Measurements from ENCODE around the gene ITPR2.

The ITPR2 gene

DNA sequence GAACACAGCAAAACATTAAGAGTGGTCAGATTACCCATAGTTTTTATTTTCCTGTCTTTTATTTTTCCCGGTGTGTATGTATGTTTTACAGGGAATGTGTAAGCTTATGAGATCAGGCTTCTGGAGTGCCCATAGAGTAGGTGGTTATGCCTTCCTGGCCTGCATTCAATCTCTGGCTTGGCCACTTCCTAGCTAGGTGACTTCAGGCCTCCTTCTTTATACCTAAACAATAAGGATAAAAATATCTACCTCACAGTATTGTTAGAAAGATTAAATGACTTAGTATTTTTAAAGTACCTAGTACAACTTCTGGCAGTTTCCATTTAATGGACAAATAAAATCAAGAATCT, 42.4 kb downstream of the ITPR2 start:
- Histone ChIP-seq H3K9ac (ENCODE audit: low read length) (no peak overlapping the region), H4K20me1 (ENCODE audit: insufficient read depth, low read length) (no peaks in the 10 kb centered on the region), H3K36me3 (ENCODE audit: insufficient read depth, low read length) (peaks cover 25% of the 10 kb centered on the region), H3K4me2 (ENCODE audit: low read length) (no peak overlapping the region), H3F3A (ENCODE audit: insufficient read depth, low read length) (no peaks in the 10 kb centered on the region), H3K27ac (ENCODE audit: low read depth, low read length, poor library complexity, severe bottlenecking) (no peak overlapping the region), H3K9me3 (ENCODE audit: low read length) (no peaks in the 10 kb centered on the region), H3K4me1 (ENCODE audit: insufficient read depth, low read length, severe bottlenecking) (peaks cover 19% of the 10 kb centered on the region), H3K9me2 (ENCODE audit: low read depth, low read length) (no peaks in the 10 kb centered on the region), H3K4me3 (ENCODE audit: low read depth, low read length, poor library complexity, severe bottlenecking) (no peak overlapping the region), H3K79me2 (ENCODE audit: insufficient read depth, low read length) (peaks cover 9% of the 10 kb centered on the region; the same call in 1 of the 2 replicates), H3K27me3 (ENCODE audit: insufficient read depth, low read length) (no peaks in the 10 kb centered on the region), H2AFZ (ENCODE audit: low read length) (no peak overlapping the region)
- TF ChIP-seq, protein P1, sequence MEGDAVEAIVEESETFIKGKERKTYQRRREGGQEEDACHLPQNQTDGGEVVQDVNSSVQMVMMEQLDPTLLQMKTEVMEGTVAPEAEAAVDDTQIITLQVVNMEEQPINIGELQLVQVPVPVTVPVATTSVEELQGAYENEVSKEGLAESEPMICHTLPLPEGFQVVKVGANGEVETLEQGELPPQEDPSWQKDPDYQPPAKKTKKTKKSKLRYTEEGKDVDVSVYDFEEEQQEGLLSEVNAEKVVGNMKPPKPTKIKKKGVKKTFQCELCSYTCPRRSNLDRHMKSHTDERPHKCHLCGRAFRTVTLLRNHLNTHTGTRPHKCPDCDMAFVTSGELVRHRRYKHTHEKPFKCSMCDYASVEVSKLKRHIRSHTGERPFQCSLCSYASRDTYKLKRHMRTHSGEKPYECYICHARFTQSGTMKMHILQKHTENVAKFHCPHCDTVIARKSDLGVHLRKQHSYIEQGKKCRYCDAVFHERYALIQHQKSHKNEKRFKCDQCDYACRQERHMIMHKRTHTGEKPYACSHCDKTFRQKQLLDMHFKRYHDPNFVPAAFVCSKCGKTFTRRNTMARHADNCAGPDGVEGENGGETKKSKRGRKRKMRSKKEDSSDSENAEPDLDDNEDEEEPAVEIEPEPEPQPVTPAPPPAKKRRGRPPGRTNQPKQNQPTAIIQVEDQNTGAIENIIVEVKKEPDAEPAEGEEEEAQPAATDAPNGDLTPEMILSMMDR (IDR thresholded peaks at IDR 0.05; ENCODE audit: low read length): no peak
- no peak for TF ChIP-seq EZH2 (IDR thresholded peaks at IDR 0.05; ENCODE audit: borderline replicate concordance, low read length)

DNA sequence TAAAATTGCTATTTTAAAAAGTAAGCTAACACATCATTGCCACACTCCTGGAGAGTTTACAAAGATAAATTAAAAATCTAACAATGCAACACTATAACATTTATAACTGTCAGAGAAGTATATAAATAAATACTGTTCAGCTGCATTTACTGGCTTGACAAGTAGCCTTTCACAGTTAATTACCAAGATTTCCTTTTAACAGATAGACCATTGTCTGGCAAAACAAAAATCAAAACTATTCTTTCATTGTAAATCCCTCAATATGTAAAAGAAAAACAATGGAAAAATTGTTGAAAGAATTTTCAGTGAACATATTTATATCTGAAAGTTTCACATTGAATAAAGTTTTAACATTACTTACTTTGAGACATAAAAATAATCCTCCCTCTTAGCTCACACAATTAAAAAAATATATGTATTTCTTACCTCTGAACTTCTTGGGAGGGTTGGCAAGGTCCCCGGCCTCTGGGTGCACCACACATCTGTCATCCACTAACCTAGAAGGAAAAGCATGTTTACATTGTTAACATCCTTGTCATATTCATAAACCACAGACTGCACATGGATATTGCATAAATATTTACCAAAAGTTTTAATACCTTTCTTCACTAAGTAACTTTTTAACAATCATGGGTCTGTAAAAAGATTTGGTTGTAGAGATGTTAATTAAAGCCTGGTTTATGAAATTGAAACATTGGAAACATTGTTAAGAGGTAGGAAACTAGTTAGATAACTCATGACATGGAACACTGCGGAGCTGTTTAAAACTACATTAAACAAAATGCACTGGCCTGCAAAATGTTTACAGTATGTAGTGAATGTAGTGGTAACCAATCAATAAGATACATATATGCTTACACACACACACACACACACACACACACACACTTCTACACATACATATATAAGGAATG, 43.0 kb downstream of the ITPR2 start:
- TF ChIP-seq, protein P1 (IDR thresholded peaks at IDR 0.05; ENCODE audit: low read length): no peak
- no peak for TF ChIP-seq EZH2 (IDR thresholded peaks at IDR 0.05; ENCODE audit: borderline replicate concordance, low read length)
- H2AFZ ChIP-seq (ENCODE audit: low read length): no peak overlapping the region
- no peaks in the 10 kb centered on the region for H3K9me3 ChIP-seq (ENCODE audit: low read length)
- H4K20me1 ChIP-seq (ENCODE audit: insufficient read depth, low read length): no peaks in the 10 kb centered on the region
- no peaks in the 10 kb centered on the region for H3F3A ChIP-seq (ENCODE audit: insufficient read depth, low read length)
- H3K9ac ChIP-seq (ENCODE audit: low read length): no peak overlapping the region
- no peak overlapping the region for H3K4me3 ChIP-seq (ENCODE audit: low read depth, low read length, poor library complexity, severe bottlenecking)
- peaks cover 25% of the 10 kb centered on the region for H3K36me3 ChIP-seq (ENCODE audit: insufficient read depth, low read length)
- no peak overlapping the region for H3K27ac ChIP-seq (ENCODE audit: low read depth, low read length, poor library complexity, severe bottlenecking)
- peaks cover 19% of the 10 kb centered on the region for H3K4me1 ChIP-seq (ENCODE audit: insufficient read depth, low read length, severe bottlenecking)
- H3K79me2 ChIP-seq (ENCODE audit: insufficient read depth, low read length): peaks cover 9% of the 10 kb centered on the region; the same call in 1 of the 2 replicates
- no peaks in the 10 kb centered on the region for H3K27me3 ChIP-seq (ENCODE audit: insufficient read depth, low read length)
- no peaks in the 10 kb centered on the region for H3K9me2 ChIP-seq (ENCODE audit: low read depth, low read length)
- no peak overlapping the region for H3K4me2 ChIP-seq (ENCODE audit: low read length)

DNA sequence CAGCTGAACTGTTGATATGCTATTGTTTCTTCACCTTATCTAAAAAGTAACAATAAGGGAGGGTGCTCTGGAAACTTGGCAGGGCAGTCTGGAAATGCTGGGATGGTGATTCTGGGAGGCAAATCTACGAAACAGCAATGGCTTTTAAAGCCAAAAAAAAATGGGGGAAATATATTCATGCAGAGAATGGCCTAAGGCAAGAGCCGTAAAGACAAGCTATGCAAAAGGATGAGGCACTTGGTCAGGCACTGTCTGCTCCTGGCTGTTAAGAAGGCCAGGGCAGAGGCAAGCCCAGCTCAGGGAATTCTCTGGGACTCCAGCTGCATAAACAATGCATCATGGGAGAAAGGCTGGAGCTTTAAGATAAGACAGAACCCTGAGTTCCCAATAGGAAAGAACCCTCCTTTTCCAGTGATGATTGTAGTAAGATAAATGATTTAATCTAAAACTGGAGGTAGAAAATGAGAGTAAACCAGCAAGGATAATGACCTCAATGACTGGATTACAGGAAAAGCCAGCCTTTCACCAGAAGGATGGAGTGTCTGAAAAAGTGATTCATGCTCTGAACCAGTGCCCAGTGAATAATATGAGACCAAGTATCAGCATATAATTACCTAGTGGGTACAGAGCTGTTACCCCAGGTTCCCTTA, 46.0 kb downstream of the ITPR2 start:
- H3K9ac ChIP-seq (ENCODE audit: low read length): no peak overlapping the region
- no peaks in the 10 kb centered on the region for H3K9me2 ChIP-seq (ENCODE audit: low read depth, low read length)
- no peaks in the 10 kb centered on the region for H4K20me1 ChIP-seq (ENCODE audit: insufficient read depth, low read length)
- no peak overlapping the region for H3K4me2 ChIP-seq (ENCODE audit: low read length)
- H2AFZ ChIP-seq (ENCODE audit: low read length): no peak overlapping the region
- H3K27ac ChIP-seq (ENCODE audit: low read depth, low read length, poor library complexity, severe bottlenecking): no peak overlapping the region
- peaks cover 12% of the 10 kb centered on the region for H3K4me1 ChIP-seq (ENCODE audit: insufficient read depth, low read length, severe bottlenecking)
- H3K9me3 ChIP-seq (ENCODE audit: low read length): no peaks in the 10 kb centered on the region
- no peaks in the 10 kb centered on the region for H3K27me3 ChIP-seq (ENCODE audit: insufficient read depth, low read length)
- no peak overlapping the region for H3K4me3 ChIP-seq (ENCODE audit: low read depth, low read length, poor library complexity, severe bottlenecking)
- 0 out of 2 replicates have a peak, but pooled peaks cover 1% of the 10 kb centered on the region for H3K79me2 ChIP-seq (ENCODE audit: insufficient read depth, low read length)
- TF ChIP-seq, protein P1 (IDR thresholded peaks at IDR 0.05; ENCODE audit: low read length): no peak
- TF ChIP-seq EZH2 (IDR thresholded peaks at IDR 0.05; ENCODE audit: borderline replicate concordance, low read length): no peak
- peaks cover 42% of the 10 kb centered on the region for H3K36me3 ChIP-seq (ENCODE audit: insufficient read depth, low read length)
- no peaks in the 10 kb centered on the region for H3F3A ChIP-seq (ENCODE audit: insufficient read depth, low read length)

Measured in OCI-LY1 (cell line).